ENCODE data around the gene ADSL. TPM values are rescaled to one million over a fixed set of nuclear protein-coding genes. Genes with fewer than 3 reads are reported as not detected.

The ADSL gene
- total RNA-seq, 1 experiment from 2014 or later = 165 TPM

DNA sequence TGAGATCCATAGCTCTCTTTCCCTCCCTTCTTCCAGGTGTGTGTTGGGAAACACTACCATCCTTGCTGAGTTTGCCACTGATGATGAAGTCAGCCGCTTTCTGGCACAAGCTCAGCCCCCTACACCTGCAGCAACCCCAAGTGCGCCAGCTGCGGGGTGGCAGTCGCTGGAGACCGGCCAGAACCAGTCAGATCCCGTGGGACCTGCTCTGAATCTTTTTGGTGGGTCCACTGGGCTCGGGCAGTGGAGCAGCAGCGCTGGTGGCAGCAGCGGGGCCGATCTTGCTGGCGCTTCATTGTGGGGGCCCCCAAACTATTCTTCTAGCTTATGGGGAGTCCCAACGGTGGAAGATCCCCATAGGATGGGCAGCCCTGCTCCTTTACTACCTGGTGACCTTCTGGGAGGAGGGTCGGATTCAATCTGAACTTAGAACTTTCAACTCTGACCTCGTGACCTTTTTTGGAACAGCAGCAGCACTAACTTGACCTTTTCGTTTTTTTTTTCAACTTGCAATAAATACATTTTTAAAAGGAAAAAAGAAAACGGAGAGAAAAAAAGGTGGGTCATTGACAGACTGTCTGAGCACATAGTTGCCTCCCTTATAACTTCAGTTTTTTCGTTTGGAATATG lies 23.4 kb upstream of the ADSL start:
- Histone ChIP-seq H3K4me1 (ENCODE audit: low read length) (no peaks in the 10 kb centered on the region), H3K4me2 (ENCODE audit: low read depth, low read length, poor library complexity, severe bottlenecking) (no peak overlapping the region), H3K79me2 (ENCODE audit: low read length) (no peaks in the 10 kb centered on the region; the same call in 1 of the 2 replicates), H3K27me3 (ENCODE audit: low read length) (no peaks in the 10 kb centered on the region), H3K9ac (ENCODE audit: low read length) (no peak overlapping the region), H2AFZ (ENCODE audit: low read length) (no peak overlapping the region), H3K4me3 (ENCODE audit: low read length) (no peak overlapping the region), H3K36me3 (ENCODE audit: insufficient read depth, low read length) (peaks cover 8% of the 10 kb centered on the region; the same call in 1 of the 2 replicates), H3K9me2 (replicated peaks; ENCODE audit: insufficient read depth, low read length) (no peaks in the 10 kb centered on the region), H4K20me1 (ENCODE audit: insufficient read depth, low read depth, low read length) (no peaks in the 10 kb centered on the region), H3K9me3 (ENCODE audit: low read length) (no peaks in the 10 kb centered on the region), H3K27ac (ENCODE audit: low read length) (no peak overlapping the region)
- no peak for DNase-seq

GRCh38 chr22:40323681-40324171 lies 22.6 kb upstream of the ADSL start:
- Histone ChIP-seq H3K4me2 (ENCODE audit: low read depth, low read length, poor library complexity, severe bottlenecking) (no peak overlapping the region), H3K36me3 (ENCODE audit: insufficient read depth, low read length) (peaks cover 8% of the 10 kb centered on the region; the same call in 1 of the 2 replicates), H2AFZ (ENCODE audit: low read length) (no peak overlapping the region), H4K20me1 (ENCODE audit: insufficient read depth, low read depth, low read length) (no peaks in the 10 kb centered on the region), H3K4me3 (ENCODE audit: low read length) (no peak overlapping the region), H3K27ac (ENCODE audit: low read length) (no peak overlapping the region), H3K9me2 (replicated peaks; ENCODE audit: insufficient read depth, low read length) (no peaks in the 10 kb centered on the region), H3K9me3 (ENCODE audit: low read length) (no peaks in the 10 kb centered on the region), H3K9ac (ENCODE audit: low read length) (no peak overlapping the region), H3K27me3 (ENCODE audit: low read length) (no peaks in the 10 kb centered on the region), H3K4me1 (ENCODE audit: low read length) (no peaks in the 10 kb centered on the region), H3K79me2 (ENCODE audit: low read length) (no peaks in the 10 kb centered on the region; the same call in 1 of the 2 replicates)
- no peak for DNase-seq

DNA sequence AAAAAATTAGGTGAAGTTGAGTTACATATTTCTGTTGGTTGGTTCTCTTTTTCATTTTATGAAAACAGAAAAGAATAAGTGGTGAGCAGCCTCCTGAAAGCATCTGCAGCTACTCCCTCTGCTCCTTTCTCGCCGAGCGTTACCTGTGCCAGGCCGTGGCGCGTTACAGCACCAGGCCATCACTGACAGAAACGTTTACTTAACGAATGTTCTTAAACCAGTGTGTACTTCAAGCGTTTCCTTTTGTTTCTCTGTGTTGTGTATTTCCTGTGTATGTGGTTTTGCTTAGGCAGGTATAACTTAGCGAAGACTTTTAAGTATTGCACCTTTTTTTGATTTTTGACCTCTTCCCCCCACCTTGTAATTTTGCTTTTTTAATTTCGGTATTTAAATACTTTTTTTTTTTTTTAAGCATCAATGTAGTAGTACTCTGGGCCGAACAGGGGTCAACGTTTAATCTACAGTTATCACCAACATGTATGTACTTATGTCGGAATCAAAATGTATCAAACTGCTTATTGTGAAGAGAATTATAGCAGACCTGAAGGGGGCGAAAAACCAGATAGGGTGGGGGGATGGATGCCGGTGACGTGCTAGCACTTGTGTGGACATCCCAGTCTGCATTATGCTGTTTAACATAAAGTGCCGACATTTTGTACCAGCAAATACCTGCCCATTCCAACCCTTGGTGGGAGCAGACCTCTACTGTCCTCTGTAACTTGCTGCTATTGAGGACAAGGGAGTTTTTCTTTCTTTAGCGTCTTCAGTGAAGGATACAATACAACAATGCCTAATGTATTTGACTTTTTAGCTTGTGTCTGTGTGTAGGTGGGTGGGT lies 21.6 kb upstream of the ADSL start:
- H3K4me2 ChIP-seq (ENCODE audit: low read depth, low read length, poor library complexity, severe bottlenecking) = no peak overlapping the region
- H3K9ac ChIP-seq (ENCODE audit: low read length) = no peak overlapping the region
- H3K4me3 ChIP-seq (ENCODE audit: low read length) = no peak overlapping the region
- H3K27ac ChIP-seq (ENCODE audit: low read length) = no peak overlapping the region
- no peaks in the 10 kb centered on the region for H4K20me1 ChIP-seq (ENCODE audit: insufficient read depth, low read depth, low read length)
- no peaks in the 10 kb centered on the region for H3K27me3 ChIP-seq (ENCODE audit: low read length)
- no peaks in the 10 kb centered on the region for H3K4me1 ChIP-seq (ENCODE audit: low read length)
- no peak for DNase-seq
- H3K9me2 ChIP-seq (replicated peaks; ENCODE audit: insufficient read depth, low read length) = no peaks in the 10 kb centered on the region
- H3K79me2 ChIP-seq (ENCODE audit: low read length) = no peaks in the 10 kb centered on the region; the same call in 1 of the 2 replicates
- H3K36me3 ChIP-seq (ENCODE audit: insufficient read depth, low read length) = peaks cover 13% of the 10 kb centered on the region; the same call in 1 of the 2 replicates
- H2AFZ ChIP-seq (ENCODE audit: low read length) = no peak overlapping the region
- no peaks in the 10 kb centered on the region for H3K9me3 ChIP-seq (ENCODE audit: low read length)

- Histone ChIP-seq H3K9me3 (ENCODE audit: low read length) (no peaks in the 10 kb centered on the region), H3K27me3 (ENCODE audit: low read length) (no peaks in the 10 kb centered on the region), H3K36me3 (ENCODE audit: insufficient read depth, low read length) (peaks cover 16% of the 10 kb centered on the region; the same call in 1 of the 2 replicates), H3K9ac (ENCODE audit: low read length) (no peak overlapping the region), H3K4me3 (ENCODE audit: low read length) (no peak overlapping the region), H3K4me1 (ENCODE audit: low read length) (no peaks in the 10 kb centered on the region), H4K20me1 (ENCODE audit: insufficient read depth, low read depth, low read length) (no peaks in the 10 kb centered on the region), H2AFZ (ENCODE audit: low read length) (no peak overlapping the region), H3K9me2 (replicated peaks; ENCODE audit: insufficient read depth, low read length) (no peaks in the 10 kb centered on the region), H3K79me2 (ENCODE audit: low read length) (no peaks in the 10 kb centered on the region; the same call in 1 of the 2 replicates), H3K27ac (ENCODE audit: low read length) (no peak overlapping the region), H3K4me2 (ENCODE audit: low read depth, low read length, poor library complexity, severe bottlenecking) (no peak overlapping the region)
- DNase-seq = no peak
Measured at GRCh38 chr22:40325315-40325714, 21.0 kb upstream of the ADSL start.

- no peaks in the 10 kb centered on the region; the same call in 1 of the 2 replicates for H3K4me1 ChIP-seq (ENCODE audit: low read length)
- no peaks in the 10 kb centered on the region for H3K9me2 ChIP-seq (replicated peaks; ENCODE audit: insufficient read depth, low read length)
- no peaks in the 10 kb centered on the region for H3K27me3 ChIP-seq (ENCODE audit: low read length)
- no peak overlapping the region for H3K4me3 ChIP-seq (ENCODE audit: low read length)
- no peak for DNase-seq
- H3K27ac ChIP-seq (ENCODE audit: low read length) = no peak overlapping the region
- no peaks in the 10 kb centered on the region for H3K9me3 ChIP-seq (ENCODE audit: low read length)
- peaks cover 8% of the 10 kb centered on the region; the same call in 1 of the 2 replicates for H3K36me3 ChIP-seq (ENCODE audit: insufficient read depth, low read length)
- H4K20me1 ChIP-seq (ENCODE audit: insufficient read depth, low read depth, low read length) = no peaks in the 10 kb centered on the region
- no peak overlapping the region for H2AFZ ChIP-seq (ENCODE audit: low read length)
- no peak overlapping the region for H3K4me2 ChIP-seq (ENCODE audit: low read depth, low read length, poor library complexity, severe bottlenecking)
- no peak overlapping the region for H3K9ac ChIP-seq (ENCODE audit: low read length)
- no peaks in the 10 kb centered on the region; the same call in 1 of the 2 replicates for H3K79me2 ChIP-seq (ENCODE audit: low read length)
Measured at GRCh38 chr22:40326905-40327735, 19.2 kb upstream of the ADSL start.

- no peak overlapping the region for H2AFZ ChIP-seq (ENCODE audit: low read length)
- H3K9ac ChIP-seq (ENCODE audit: low read length) = no peak overlapping the region
- H3K4me3 ChIP-seq (ENCODE audit: low read length) = no peak overlapping the region
- no peaks in the 10 kb centered on the region for H4K20me1 ChIP-seq (ENCODE audit: insufficient read depth, low read depth, low read length)
- H3K27ac ChIP-seq (ENCODE audit: low read length) = no peak overlapping the region
- H3K4me2 ChIP-seq (ENCODE audit: low read depth, low read length, poor library complexity, severe bottlenecking) = no peak overlapping the region
- no peaks in the 10 kb centered on the region; the same call in 1 of the 2 replicates for H3K79me2 ChIP-seq (ENCODE audit: low read length)
- peaks cover 8% of the 10 kb centered on the region; the same call in 1 of the 2 replicates for H3K36me3 ChIP-seq (ENCODE audit: insufficient read depth, low read length)
- peaks cover 7% of the 10 kb centered on the region for H3K4me1 ChIP-seq (ENCODE audit: low read length)
- no peaks in the 10 kb centered on the region for H3K9me2 ChIP-seq (replicated peaks; ENCODE audit: insufficient read depth, low read length)
- H3K9me3 ChIP-seq (ENCODE audit: low read length) = no peaks in the 10 kb centered on the region
- H3K27me3 ChIP-seq (ENCODE audit: low read length) = no peaks in the 10 kb centered on the region
- no peak for DNase-seq
Measured at GRCh38 chr22:40328546-40329456, 17.5 kb upstream of the ADSL start.

DNA sequence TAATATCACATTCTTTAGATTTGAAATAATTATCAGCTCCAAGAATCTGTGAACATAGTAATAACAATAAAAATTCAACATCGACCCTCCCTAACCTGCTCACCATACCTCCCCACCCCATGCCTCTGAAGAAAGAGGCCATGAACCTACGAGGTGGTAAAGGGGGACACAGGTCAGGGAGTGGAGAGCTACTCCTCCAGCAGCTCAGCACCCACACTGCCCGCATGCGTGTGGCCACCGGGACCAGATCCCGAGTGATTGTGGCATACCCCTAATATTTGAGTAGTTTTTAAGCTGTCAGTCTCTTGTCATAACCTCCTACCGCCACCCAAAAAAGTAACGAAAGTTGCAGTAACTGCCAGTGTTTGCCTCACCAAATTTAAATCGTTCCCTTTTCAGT lies 16.8 kb upstream of the ADSL start:
- Histone ChIP-seq H3K9me2 (replicated peaks; ENCODE audit: insufficient read depth, low read length) (no peaks in the 10 kb centered on the region), H3K27ac (ENCODE audit: low read length) (no peak overlapping the region), H3K4me1 (ENCODE audit: low read length) (peaks cover 14% of the 10 kb centered on the region), H3K27me3 (ENCODE audit: low read length) (no peaks in the 10 kb centered on the region), H3K36me3 (ENCODE audit: insufficient read depth, low read length) (peaks cover 8% of the 10 kb centered on the region; the same call in 1 of the 2 replicates), H3K9ac (ENCODE audit: low read length) (no peak overlapping the region), H3K9me3 (ENCODE audit: low read length) (no peaks in the 10 kb centered on the region), H4K20me1 (ENCODE audit: insufficient read depth, low read depth, low read length) (no peaks in the 10 kb centered on the region), H2AFZ (ENCODE audit: low read length) (no peak overlapping the region), H3K4me3 (ENCODE audit: low read length) (no peak overlapping the region), H3K4me2 (ENCODE audit: low read depth, low read length, poor library complexity, severe bottlenecking) (no peak overlapping the region), H3K79me2 (ENCODE audit: low read length) (no peaks in the 10 kb centered on the region; the same call in 1 of the 2 replicates)
- DNase-seq = no peak

All from Karpas-422 (cell line).